Stimulated activated naive CD8-positive, alpha-beta T cell treated with anti-CD3 and anti-CD28 coated beads, Interleukin-15, Interleukin-2, amounts not matched to agents 100 ng/mL and 50 ng/mL, for 24 hours (primary cell): ENCODE results near the gene PLXNA1.

Source experiments
- H3K27ac Mint-ChIP-seq: one replicate; pipeline ENCODE4 v1.8.0; 2021; ENCODE audit warnings: mild to moderate bottlenecking, mixed read lengths
- H3K27me3 Mint-ChIP-seq: one replicate; pipeline ENCODE4 v1.8.0; 2021; ENCODE audit warnings: mixed read lengths
- H3K36me3 Mint-ChIP-seq: one replicate; pipeline ENCODE4 v1.8.0; 2021; ENCODE audit warnings: low read depth, mixed read lengths
- H3K4me1 Mint-ChIP-seq: one replicate; pipeline ENCODE4 v1.8.0; 2021; ENCODE audit warnings: low read depth, mixed read lengths
- H3K4me3 Mint-ChIP-seq: one replicate; pipeline ENCODE4 v1.8.0; 2021; ENCODE audit warnings: mild to moderate bottlenecking, mixed read lengths
- H3K9me3 Mint-ChIP-seq: one replicate; pipeline ENCODE4 v1.8.0; 2021; ENCODE audit warnings: mixed read lengths

Gene PLXNA1

GRCh38 chr3:126995926-126996512 lies 13.1 kb downstream of the PLXNA1 start:
- Mint-ChIP-seq H3K27ac (no peak overlapping the region), H3K36me3 (no peaks in the 10 kb centered on the region), H3K9me3 (no peaks in the 10 kb centered on the region), H3K27me3 (no peaks in the 10 kb centered on the region), H3K4me1 (no peaks in the 10 kb centered on the region), H3K4me3 (no peak overlapping the region)

DNA sequence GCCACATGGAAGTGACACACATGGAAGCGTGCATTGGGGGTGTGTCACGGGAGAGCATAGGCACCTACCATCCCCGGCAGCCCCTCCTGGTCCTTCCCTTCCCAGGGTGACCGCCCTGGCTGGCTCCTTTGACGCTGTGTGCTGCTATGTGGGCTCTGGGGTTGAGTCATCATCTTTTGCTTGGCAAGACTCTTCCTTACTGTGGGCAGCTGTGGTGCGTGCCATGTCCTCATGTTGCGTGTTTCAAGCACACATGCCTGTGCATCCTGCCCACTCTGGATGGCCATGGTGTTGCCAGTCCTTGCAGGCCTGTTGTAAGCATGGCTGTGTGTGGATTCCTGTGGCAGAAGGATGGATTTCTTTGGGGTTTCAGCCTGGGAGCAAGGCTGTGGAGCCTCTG lies 14.0 kb downstream of the PLXNA1 start:
- Mint-ChIP-seq H3K4me3 (no peak overlapping the region), H3K27ac (no peak overlapping the region), H3K27me3 (no peaks in the 10 kb centered on the region), H3K4me1 (no peaks in the 10 kb centered on the region), H3K36me3 (no peaks in the 10 kb centered on the region), H3K9me3 (no peaks in the 10 kb centered on the region)

- H3K9me3 Mint-ChIP-seq, result no peaks in the 10 kb centered on the region
- H3K27me3 Mint-ChIP-seq, result no peaks in the 10 kb centered on the region
- no peaks in the 10 kb centered on the region for H3K36me3 Mint-ChIP-seq
- H3K4me1 Mint-ChIP-seq, result no peaks in the 10 kb centered on the region
- no peak overlapping the region for H3K4me3 Mint-ChIP-seq
- no peak overlapping the region for H3K27ac Mint-ChIP-seq
Observed at GRCh38 chr3:126997455-126998038, 14.6 kb downstream of the PLXNA1 start.

DNA sequence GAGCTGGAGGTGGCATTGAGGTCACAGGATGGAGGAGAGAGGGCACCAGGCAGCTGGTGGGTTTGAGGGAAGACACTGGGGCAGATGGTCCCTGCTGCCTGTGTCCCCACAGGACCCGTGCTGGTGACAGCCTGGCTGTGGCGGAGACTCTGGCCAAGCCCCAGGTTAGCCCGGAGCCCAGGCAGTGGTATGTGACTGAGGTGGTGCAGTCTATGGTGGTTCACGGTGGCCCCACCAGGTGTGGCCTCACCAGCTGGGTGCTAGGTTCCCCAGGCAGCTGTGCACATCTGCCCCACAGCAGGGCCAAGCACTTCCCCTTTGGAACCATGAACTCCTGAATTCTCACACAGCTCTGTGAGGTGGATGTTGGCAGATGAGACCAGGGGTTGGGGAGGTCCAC lies 15.4 kb downstream of the PLXNA1 start:
- Mint-ChIP-seq H3K4me3 (no peak overlapping the region), H3K36me3 (no peaks in the 10 kb centered on the region), H3K4me1 (no peaks in the 10 kb centered on the region), H3K27me3 (no peaks in the 10 kb centered on the region), H3K27ac (no peak overlapping the region), H3K9me3 (no peaks in the 10 kb centered on the region)

GRCh38 chr3:126998728-126999127 lies 15.8 kb downstream of the PLXNA1 start:
- Mint-ChIP-seq H3K9me3 (no peaks in the 10 kb centered on the region), H3K4me3 (no peak overlapping the region), H3K27ac (no peak overlapping the region), H3K36me3 (no peaks in the 10 kb centered on the region), H3K4me1 (no peaks in the 10 kb centered on the region), H3K27me3 (no peaks in the 10 kb centered on the region)

DNA sequence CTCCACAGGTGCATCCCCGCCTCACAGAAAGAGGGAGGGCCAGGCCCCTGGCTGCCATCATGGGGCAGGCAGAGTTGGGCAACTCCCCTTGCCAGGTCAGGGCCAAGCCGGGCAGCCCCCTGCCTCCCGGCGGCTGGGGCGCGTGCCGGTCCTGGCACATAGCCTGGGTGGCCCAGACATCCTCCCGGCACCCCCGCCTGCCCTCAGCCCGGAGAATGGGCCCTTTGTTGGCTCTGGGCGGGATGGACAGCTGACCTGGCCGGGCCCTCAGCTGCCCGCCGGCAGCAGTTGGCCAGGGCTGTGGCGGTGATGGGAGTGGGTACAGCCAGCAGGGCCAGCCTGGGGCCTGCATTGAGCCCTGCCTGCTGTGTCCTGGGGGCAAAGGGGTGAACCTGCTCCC lies 16.5 kb downstream of the PLXNA1 start:
- Mint-ChIP-seq H3K36me3 (no peaks in the 10 kb centered on the region), H3K4me1 (no peaks in the 10 kb centered on the region), H3K4me3 (no peak overlapping the region), H3K9me3 (no peaks in the 10 kb centered on the region), H3K27ac (no peak overlapping the region), H3K27me3 (no peaks in the 10 kb centered on the region)

GRCh38 chr3:127000119-127000518 lies 17.2 kb downstream of the PLXNA1 start:
- H3K27ac Mint-ChIP-seq, result no peak overlapping the region
- H3K4me1 Mint-ChIP-seq, result no peaks in the 10 kb centered on the region
- no peaks in the 10 kb centered on the region for H3K9me3 Mint-ChIP-seq
- no peaks in the 10 kb centered on the region for H3K36me3 Mint-ChIP-seq
- no peak overlapping the region for H3K4me3 Mint-ChIP-seq
- no peaks in the 10 kb centered on the region for H3K27me3 Mint-ChIP-seq

GRCh38 chr3:127000761-127001160 lies 17.8 kb downstream of the PLXNA1 start:
- H3K9me3 Mint-ChIP-seq, result no peaks in the 10 kb centered on the region
- H3K27ac Mint-ChIP-seq, result no peak overlapping the region
- no peak overlapping the region for H3K4me3 Mint-ChIP-seq
- no peaks in the 10 kb centered on the region for H3K4me1 Mint-ChIP-seq
- H3K27me3 Mint-ChIP-seq, result no peaks in the 10 kb centered on the region
- no peaks in the 10 kb centered on the region for H3K36me3 Mint-ChIP-seq

- Mint-ChIP-seq H3K4me1 (no peaks in the 10 kb centered on the region), H3K4me3 (no peak overlapping the region), H3K9me3 (no peaks in the 10 kb centered on the region), H3K27ac (no peak overlapping the region), H3K27me3 (no peaks in the 10 kb centered on the region), H3K36me3 (no peaks in the 10 kb centered on the region)
Observed at GRCh38 chr3:127001486-127002194, 18.7 kb downstream of the PLXNA1 start.

GRCh38 chr3:127002195-127003174 lies 19.6 kb downstream of the PLXNA1 start:
- Mint-ChIP-seq H3K9me3 (no peaks in the 10 kb centered on the region), H3K36me3 (no peaks in the 10 kb centered on the region), H3K4me3 (no peak overlapping the region), H3K27me3 (no peaks in the 10 kb centered on the region), H3K4me1 (no peaks in the 10 kb centered on the region), H3K27ac (no peak overlapping the region)

GRCh38 chr3:127003175-127003555 lies 20.2 kb downstream of the PLXNA1 start:
- no peaks in the 10 kb centered on the region for H3K27me3 Mint-ChIP-seq
- no peak overlapping the region for H3K4me3 Mint-ChIP-seq
- H3K9me3 Mint-ChIP-seq, result no peaks in the 10 kb centered on the region
- no peaks in the 10 kb centered on the region for H3K4me1 Mint-ChIP-seq
- H3K27ac Mint-ChIP-seq, result no peak overlapping the region
- H3K36me3 Mint-ChIP-seq, result no peaks in the 10 kb centered on the region

DNA sequence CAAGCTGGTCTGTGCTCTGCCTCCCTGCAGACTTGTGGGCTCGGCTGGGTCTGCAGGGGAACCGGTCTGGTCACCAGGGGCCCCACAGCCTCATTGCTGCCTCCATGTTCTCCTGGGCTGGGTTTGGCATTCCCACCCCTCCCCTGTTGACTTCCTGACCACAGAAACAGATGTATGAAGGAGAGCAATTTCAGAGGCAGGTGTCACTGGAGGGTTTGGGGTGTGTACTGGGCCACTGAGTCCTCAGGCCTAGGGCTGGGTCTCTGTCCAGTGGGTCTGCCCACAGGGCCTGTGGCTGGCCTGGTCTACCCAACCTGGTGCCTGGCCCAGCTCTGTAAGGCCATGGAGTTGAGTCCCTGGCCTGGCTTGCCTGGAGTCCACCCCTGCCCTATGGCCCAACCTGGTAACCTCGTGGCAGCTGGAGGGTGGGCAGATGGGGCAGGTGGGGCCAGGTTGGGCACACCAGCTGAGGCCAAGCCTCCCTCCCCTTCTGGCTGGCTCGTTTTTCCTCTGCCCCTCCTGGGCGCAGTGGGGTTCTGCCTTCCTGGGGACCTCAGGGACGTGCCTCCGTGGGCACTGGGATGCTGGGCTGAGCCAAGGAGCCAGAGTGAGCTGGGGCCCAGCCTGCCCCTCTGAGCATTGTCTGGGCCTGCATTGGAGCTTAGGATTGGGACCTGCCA lies 20.8 kb downstream of the PLXNA1 start:
- H3K9me3 Mint-ChIP-seq, result no peaks in the 10 kb centered on the region
- H3K4me3 Mint-ChIP-seq, result no peak overlapping the region
- H3K27ac Mint-ChIP-seq, result no peak overlapping the region
- no peaks in the 10 kb centered on the region for H3K4me1 Mint-ChIP-seq
- H3K27me3 Mint-ChIP-seq, result no peaks in the 10 kb centered on the region
- H3K36me3 Mint-ChIP-seq, result no peaks in the 10 kb centered on the region

DNA sequence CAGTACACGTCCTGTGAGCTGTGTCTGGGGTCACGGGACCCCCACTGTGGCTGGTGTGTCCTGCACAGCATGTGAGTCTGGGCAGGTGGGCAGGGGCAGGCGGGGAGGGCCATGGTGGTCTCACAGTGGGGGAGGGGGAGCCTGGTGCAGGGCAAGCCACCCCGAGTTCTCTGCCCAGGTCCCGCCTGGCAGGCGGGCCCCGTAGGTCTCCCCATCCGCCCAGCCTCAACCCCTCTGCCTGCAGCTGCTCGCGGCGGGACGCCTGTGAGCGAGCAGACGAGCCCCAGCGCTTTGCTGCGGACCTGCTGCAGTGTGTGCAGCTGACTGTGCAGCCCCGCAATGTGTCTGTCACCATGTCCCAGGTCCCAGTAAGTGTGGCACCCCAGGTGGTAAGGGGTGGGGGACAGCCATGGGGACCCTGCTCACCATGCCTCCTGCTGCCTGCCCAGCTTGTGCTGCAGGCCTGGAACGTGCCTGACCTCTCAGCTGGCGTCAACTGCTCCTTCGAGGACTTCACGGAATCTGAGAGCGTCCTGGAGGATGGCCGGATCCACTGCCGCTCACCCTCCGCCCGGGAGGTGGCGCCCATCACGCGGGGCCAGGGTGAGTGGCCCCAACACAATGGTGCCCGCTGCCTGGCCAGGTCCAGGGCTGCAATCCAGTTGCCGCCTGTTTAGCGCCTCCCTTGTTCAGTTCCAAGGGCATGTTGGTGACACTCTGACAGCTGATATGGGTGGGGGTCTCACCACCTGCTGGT lies 21.9 kb downstream of the PLXNA1 start:
- no peak overlapping the region for H3K27ac Mint-ChIP-seq
- no peaks in the 10 kb centered on the region for H3K9me3 Mint-ChIP-seq
- H3K4me3 Mint-ChIP-seq, result no peak overlapping the region
- no peaks in the 10 kb centered on the region for H3K36me3 Mint-ChIP-seq
- H3K27me3 Mint-ChIP-seq, result no peaks in the 10 kb centered on the region
- H3K4me1 Mint-ChIP-seq, result no peaks in the 10 kb centered on the region

DNA sequence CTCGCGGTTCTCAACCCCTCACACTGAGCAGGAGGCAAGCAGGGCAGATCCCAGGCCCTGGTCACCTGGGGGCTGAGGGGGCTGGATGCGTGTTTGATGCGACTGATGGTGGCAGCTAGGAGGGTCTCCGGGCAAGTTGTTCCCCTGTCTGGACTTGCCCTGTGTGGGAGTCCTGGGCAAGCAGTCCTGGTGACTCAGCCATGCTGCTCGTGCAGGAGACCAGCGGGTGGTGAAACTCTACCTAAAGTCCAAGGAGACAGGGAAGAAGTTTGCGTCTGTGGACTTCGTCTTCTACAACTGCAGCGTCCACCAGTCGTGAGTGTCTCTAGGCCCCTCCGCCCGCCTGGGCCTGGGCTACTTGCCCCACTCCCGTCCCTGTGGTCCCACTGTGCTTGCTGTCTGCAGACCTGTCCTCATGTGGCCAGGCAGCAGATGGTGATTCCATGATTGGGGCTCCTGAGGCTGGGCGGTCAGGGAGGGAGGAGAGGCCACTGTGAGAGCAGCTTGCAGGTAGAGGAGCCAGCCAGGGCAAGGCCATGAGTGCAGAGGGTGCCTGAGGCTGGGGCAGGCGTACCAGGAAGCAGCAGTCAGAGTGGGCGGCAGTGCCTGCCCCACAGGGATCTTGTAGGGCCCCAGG lies 23.1 kb downstream of the PLXNA1 start:
- H3K9me3 Mint-ChIP-seq, result no peaks in the 10 kb centered on the region
- no peaks in the 10 kb centered on the region for H3K36me3 Mint-ChIP-seq
- no peak overlapping the region for H3K27ac Mint-ChIP-seq
- H3K27me3 Mint-ChIP-seq, result no peaks in the 10 kb centered on the region
- H3K4me3 Mint-ChIP-seq, result no peak overlapping the region
- H3K4me1 Mint-ChIP-seq, result no peaks in the 10 kb centered on the region
